Activated CD4-positive, alpha-beta T cell treated with anti-CD3 and anti-CD28 coated beads, Interleukin-2, amount 50 U/mL, for 1 hour (primary cell): ENCODE measurements around the gene MCM3AP.
"Not testable (repeated sequence)": the region's sequence is repeated elsewhere in the genome, so short reads cannot be mapped to it uniquely, and the experiment has no call there.

Experiments
- DNase-seq: peaks from one replicate; pipeline ENCODE4 v3.0.0-alpha.2; 2020

MCM3AP gene

GRCh38 chr21:46239817-46240325 lies 45.5 kb downstream of the MCM3AP start:
- no peak for DNase-seq

- no peak for DNase-seq
Observed at GRCh38 chr21:46237474-46237873, 47.9 kb downstream of the MCM3AP start.

- no peak for DNase-seq
Observed at GRCh38 chr21:46234436-46234950, 50.9 kb downstream of the MCM3AP start.

GRCh38 chr21:46229923-46230260 lies 55.5 kb downstream of the MCM3AP start:
- DNase-seq, result no peak

- DNase-seq, result no peak
Observed at GRCh38 chr21:46229133-46229922, 56.1 kb downstream of the MCM3AP start.

- peak; percentile 98 for DNase-seq
Observed at GRCh38 chr21:46228345-46229051, 56.9 kb downstream of the MCM3AP start, which contains the start of gene LSS. Gene LSS, minus strand, starts transcription at chr21:46228774. Its CDS starts 29 bp downstream, at chr21:46228745.

- DNase-seq, result no peak
Observed at GRCh38 chr21:46227811-46228344, 57.5 kb downstream of the MCM3AP start.

- no peak for DNase-seq
Observed at GRCh38 chr21:46226920-46227599, 58.4 kb downstream of the MCM3AP start.

- DNase-seq, result no peak
Observed at GRCh38 chr21:46226146-46226545, 59.3 kb downstream of the MCM3AP start.

GRCh38 chr21:46223661-46224060 lies 61.8 kb downstream of the MCM3AP start:
- DNase-seq, result not testable (repeated sequence)

- no peak for DNase-seq
Observed at GRCh38 chr21:46223217-46223616, 62.2 kb downstream of the MCM3AP start.

- no peak for DNase-seq
Observed at GRCh38 chr21:46222436-46223116, 62.8 kb downstream of the MCM3AP start.

GRCh38 chr21:46221664-46222435 lies 63.6 kb downstream of the MCM3AP start:
- no peak for DNase-seq

- DNase-seq, result no peak
Observed at GRCh38 chr21:46220847-46221246, 64.6 kb downstream of the MCM3AP start.

GRCh38 chr21:46220275-46220810 lies 65.1 kb downstream of the MCM3AP start:
- no peak for DNase-seq

GRCh38 chr21:46219591-46220239 lies 65.7 kb downstream of the MCM3AP start:
- no peak for DNase-seq

GRCh38 chr21:46218906-46219590 lies 66.4 kb downstream of the MCM3AP start:
- no peak for DNase-seq

- DNase-seq, result no peak
Observed at GRCh38 chr21:46217511-46218196, 67.8 kb downstream of the MCM3AP start.

GRCh38 chr21:46216132-46216747 lies 69.2 kb downstream of the MCM3AP start:
- DNase-seq, result no peak
